ENCODE measurements around the gene RPE. TPM values are rescaled to one million over a fixed set of nuclear protein-coding genes. Genes with fewer than 3 reads are reported as not detected.

RPE gene
- total RNA-seq, 1 donor from 2014 or later = 16.4 TPM

GRCh38 chr2:209988010-209988409, 14.4 kb upstream of the RPE start:
- intact Hi-C loops (cut with micrococcal nuclease) = no loop called here
- Histone ChIP-seq H3K27ac (replicated peaks) (no peak overlapping the region), H3K4me3 (no peak overlapping the region), H3K27me3 (ENCODE audit: low read depth) (peaks cover 5% of the 10 kb centered on the region), H3K36me3 (no peaks in the 10 kb centered on the region), H3K9me3 (replicated peaks) (no peaks in the 10 kb centered on the region), H3K4me1 (no peaks in the 10 kb centered on the region)
- TF ChIP-seq, protein P1, sequence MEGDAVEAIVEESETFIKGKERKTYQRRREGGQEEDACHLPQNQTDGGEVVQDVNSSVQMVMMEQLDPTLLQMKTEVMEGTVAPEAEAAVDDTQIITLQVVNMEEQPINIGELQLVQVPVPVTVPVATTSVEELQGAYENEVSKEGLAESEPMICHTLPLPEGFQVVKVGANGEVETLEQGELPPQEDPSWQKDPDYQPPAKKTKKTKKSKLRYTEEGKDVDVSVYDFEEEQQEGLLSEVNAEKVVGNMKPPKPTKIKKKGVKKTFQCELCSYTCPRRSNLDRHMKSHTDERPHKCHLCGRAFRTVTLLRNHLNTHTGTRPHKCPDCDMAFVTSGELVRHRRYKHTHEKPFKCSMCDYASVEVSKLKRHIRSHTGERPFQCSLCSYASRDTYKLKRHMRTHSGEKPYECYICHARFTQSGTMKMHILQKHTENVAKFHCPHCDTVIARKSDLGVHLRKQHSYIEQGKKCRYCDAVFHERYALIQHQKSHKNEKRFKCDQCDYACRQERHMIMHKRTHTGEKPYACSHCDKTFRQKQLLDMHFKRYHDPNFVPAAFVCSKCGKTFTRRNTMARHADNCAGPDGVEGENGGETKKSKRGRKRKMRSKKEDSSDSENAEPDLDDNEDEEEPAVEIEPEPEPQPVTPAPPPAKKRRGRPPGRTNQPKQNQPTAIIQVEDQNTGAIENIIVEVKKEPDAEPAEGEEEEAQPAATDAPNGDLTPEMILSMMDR (IDR thresholded peaks at IDR 0.05; ENCODE audit: borderline replicate concordance) = no peak
- DNase-seq = no peak

DNA sequence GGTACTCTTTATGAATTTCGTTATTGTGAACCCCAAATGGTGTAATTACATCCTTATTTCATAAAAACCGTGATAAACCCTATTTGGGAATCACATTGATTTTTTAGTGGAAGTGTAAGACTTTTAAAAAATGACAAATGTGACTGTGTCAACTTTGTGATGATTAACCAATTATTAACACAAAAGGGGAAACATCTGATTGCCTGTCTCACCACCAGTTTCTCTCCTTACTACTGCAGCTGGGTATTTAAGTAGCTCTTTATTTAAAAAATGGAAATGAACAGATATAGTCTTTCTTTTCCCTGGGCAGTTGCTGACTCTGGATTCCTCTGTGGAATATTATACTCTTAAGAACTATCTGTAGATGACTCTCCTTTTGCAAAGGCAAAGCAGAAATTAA, 11.6 kb upstream of the RPE start:
- intact Hi-C loops (cut with micrococcal nuclease) = no loop called here
- no peak overlapping the region for H3K4me3 ChIP-seq
- no peak for DNase-seq
- no peak overlapping the region for H3K27ac ChIP-seq (replicated peaks)
- H3K4me1 ChIP-seq = no peaks in the 10 kb centered on the region
- peaks cover 5% of the 10 kb centered on the region for H3K27me3 ChIP-seq (ENCODE audit: low read depth)
- no peaks in the 10 kb centered on the region for H3K9me3 ChIP-seq (replicated peaks)
- TF ChIP-seq, protein P1 (IDR thresholded peaks at IDR 0.05; ENCODE audit: borderline replicate concordance) = no peak
- no peaks in the 10 kb centered on the region for H3K36me3 ChIP-seq

DNA sequence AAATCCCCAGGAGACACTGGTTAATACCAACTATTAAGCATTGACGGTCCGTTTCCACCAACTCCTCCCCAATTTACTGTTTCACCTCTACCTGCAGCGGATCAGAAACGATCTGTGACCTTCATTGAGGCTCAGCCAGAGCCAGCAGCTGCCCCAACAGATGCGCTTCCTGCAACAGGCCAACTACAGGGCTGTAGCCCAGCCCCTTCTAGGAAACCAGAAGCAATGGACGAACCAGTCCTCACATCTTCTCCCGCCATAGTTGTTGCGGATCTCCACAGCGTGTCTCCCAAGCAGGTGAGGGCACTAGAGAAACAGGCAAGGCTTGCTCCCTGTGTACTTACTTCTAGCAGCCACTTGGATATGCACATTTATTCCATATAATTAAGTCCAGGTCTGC, 8.5 kb upstream of the RPE start:
- intact Hi-C loops (cut with micrococcal nuclease) = no loop called here
- Histone ChIP-seq H3K27ac (replicated peaks) (no peak overlapping the region), H3K36me3 (no peaks in the 10 kb centered on the region), H3K27me3 (ENCODE audit: low read depth) (no peaks in the 10 kb centered on the region), H3K4me3 (no peak overlapping the region), H3K9me3 (replicated peaks) (no peaks in the 10 kb centered on the region), H3K4me1 (no peaks in the 10 kb centered on the region)
- no peak for DNase-seq
- TF ChIP-seq, protein P1 (IDR thresholded peaks at IDR 0.05; ENCODE audit: borderline replicate concordance) = no peak

GRCh38 chr2:209998596-209998995, 3.8 kb upstream of the RPE start:
- no peak overlapping the region for H3K4me3 ChIP-seq
- TF ChIP-seq, protein P1 (IDR thresholded peaks at IDR 0.05; ENCODE audit: borderline replicate concordance) = no peak
- intact Hi-C loops (cut with micrococcal nuclease) = no loop called here

DNA sequence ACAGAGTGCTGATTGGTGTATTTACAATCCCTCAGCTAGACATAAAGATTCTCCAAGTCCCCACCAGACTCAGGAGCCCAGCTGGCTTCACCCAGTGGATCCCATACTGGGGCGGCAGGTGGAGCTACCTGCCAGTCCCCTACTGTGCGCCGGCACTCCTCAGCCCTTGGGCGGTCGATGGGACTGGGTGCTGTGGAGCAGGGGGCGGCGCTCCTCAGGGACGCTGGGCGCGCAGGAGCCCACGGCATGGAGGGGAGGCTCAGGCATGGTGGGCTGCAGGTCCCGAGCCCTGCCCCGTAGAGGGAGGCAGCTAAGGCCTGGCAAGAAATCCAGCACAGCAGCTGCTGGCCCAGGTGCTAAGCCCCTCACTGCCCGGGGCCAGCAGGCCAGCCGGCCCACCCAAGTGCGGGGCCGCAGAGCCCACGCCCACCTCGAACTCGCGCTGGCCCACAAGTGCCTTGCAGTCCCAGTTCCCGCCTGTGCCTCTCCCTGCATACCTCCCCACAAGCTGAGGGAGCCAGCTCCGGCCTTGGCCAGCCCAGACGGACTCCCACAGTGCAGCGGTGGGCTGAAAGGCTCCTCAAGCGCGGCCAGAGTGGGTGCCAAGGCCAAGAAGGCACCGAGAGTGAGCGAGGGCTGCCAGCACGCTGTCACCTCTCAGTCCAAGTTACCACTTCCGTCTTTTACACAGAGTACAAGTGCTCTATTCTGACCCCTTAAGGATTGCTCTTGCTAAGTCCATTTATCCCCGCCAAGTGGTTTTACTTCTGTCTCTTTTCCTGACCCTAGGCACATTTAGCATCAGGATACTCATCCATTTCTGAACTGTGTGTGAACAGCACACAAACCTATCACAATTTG, 1.7 kb upstream of the RPE start:
- no peaks in the 10 kb centered on the region for H3K27me3 ChIP-seq (ENCODE audit: low read depth)
- H3K27ac ChIP-seq (replicated peaks) = no peak overlapping the region
- H3K36me3 ChIP-seq = no peaks in the 10 kb centered on the region
- intact Hi-C loops (cut with micrococcal nuclease) = no loop called here
- no peak for DNase-seq
- no peak overlapping the region for H3K4me3 ChIP-seq
- no peaks in the 10 kb centered on the region for H3K9me3 ChIP-seq (replicated peaks)
- H3K4me1 ChIP-seq = peaks cover 39% of the 10 kb centered on the region
- TF ChIP-seq, protein P1 (IDR thresholded peaks at IDR 0.05; ENCODE audit: borderline replicate concordance) = no peak

More at GRCh38 chr2:209998596-209998995, 3.8 kb upstream of the RPE start:
- H3K4me1 ChIP-seq = peaks cover 18% of the 10 kb centered on the region
- no peaks in the 10 kb centered on the region for H3K36me3 ChIP-seq
- DNase-seq = no peak
- no peak overlapping the region for H3K27ac ChIP-seq (replicated peaks)
- no peaks in the 10 kb centered on the region for H3K9me3 ChIP-seq (replicated peaks)
- no peaks in the 10 kb centered on the region for H3K27me3 ChIP-seq (ENCODE audit: low read depth)

All from left ventricle myocardium inferior (tissue), 1 donor.